Testis (tissue), 2 donors: ENCODE results near the gene TCL1A.

Experiments used
- CTCF ChIP-seq, 3 experiments: fragments of 450-650 bp in 2 of 3; fragments of 200-600 bp in 1 of 3; sonication (generic) in 1 of 3; IDR thresholded peaks; one replicate each; pipeline ENCODE4 v1.5.1; 2016 to 2019; ENCODE audit warnings: antibody characterized with exemption in 3 of 3, mild to moderate bottlenecking in 2 of 3, moderate library complexity in 1 of 3
- POLR2A ChIP-seq: fragments of 450-650 bp; IDR thresholded peaks from one replicate; pipeline ENCODE4 v1.6.1; 2017; ENCODE audit warnings: antibody characterized with exemption, mild to moderate bottlenecking, moderate library complexity

GRCh38 chr14:95664546-95664945, 49.4 kb downstream of the TCL1A start:
- TF ChIP-seq CTCF (IDR thresholded peaks at IDR 0.05) (no peak), POLR2A (no peak)
